HCT116 (cell line): Measurements from ENCODE around the gene FRMD4A. TPM values are rescaled to one million over a fixed set of nuclear protein-coding genes. Genes with fewer than 3 reads are reported as not detected.

Experiments used
- ATAC-seq: fragments of 200-7000 bp; cut with Tn5 transposase; 2 replicates; pipeline ENCODE4 v1.9.1; 2020; ENCODE audit warnings: mild to moderate bottlenecking, moderate library complexity
- BruUV-seq: library from RNA; stranded (reverse); fragments of 400-500 nt; replicated peaks from 2 replicates; lab custom pipeline; 2021; lab: Mats Ljungman, UMichigan
- CTCF ChIA-PET: fragments of 300-600 bp; sonication (Branson Sonifier 250); formaldehyde crosslinking; loops from one replicate; lab custom pipeline; 2021; ENCODE audit warnings: antibody characterized with exemption; lab: Charles Lee
- POLR2A ChIA-PET: fragments of 300-600, 350-600 bp; sonication (Branson Sonifier 250); formaldehyde crosslinking; loops from one replicate; lab custom pipeline; 2021; ENCODE audit warnings: antibody characterized with exemption; lab: Charles Lee
- RAD21 ChIA-PET, 2 experiments: fragments of 300-600 bp; sonication (Branson Sonifier 250); formaldehyde crosslinking; loops; one replicate each; lab custom pipeline; 2023; ENCODE audit warnings: low total read pairs in 2 of 2; ENCODE audit not compliant: uncharacterized antibody in 2 of 2, unreplicated experiment in 2 of 2, low non-redundant PET in 1 of 2; lab: Charles Lee
- DNase-seq: peaks from one replicate; pipeline ENCODE4 v3.0.0-alpha.2; 2010; ENCODE audit warnings: low read depth, low spot score
- H2AFZ ChIP-seq: fragments of 200-600 bp; shearing (Covaris generic), sonication (generic); 2 replicates; pipeline ENCODE4 v1.6.1; 2017; ENCODE audit warnings: low read depth, mixed run types, mixed read lengths, antibody characterized with exemption, low read length; ENCODE audit not compliant: poor library complexity, severe bottlenecking
- H3K27ac ChIP-seq: 2 replicates; pipeline ENCODE4 v1.5.1; 2012; ENCODE audit warnings: low read depth, low read length
- H3K27me3 ChIP-seq: fragments of 200-600 bp; sonication (generic); 2 replicates; pipeline ENCODE4 v1.6.1; 2016; ENCODE audit warnings: mixed run types, low read length, mixed read lengths; ENCODE audit not compliant: insufficient read depth
- H3K36me3 ChIP-seq, 2 experiments: fragments of 200-500 bp in 1 of 2; fragments of 200-600 bp in 1 of 2; sonication (Bioruptor generic) in 1 of 2; sonication (generic) in 1 of 2; 2 replicates each; pipeline versions ENCODE4 v1.5.1 to v1.6.1; 2014 to 2016; ENCODE audit warnings: low read length in 2 of 2, inconsistent platforms in 1 of 2, mixed read lengths in 1 of 2, mixed run types in 1 of 2; ENCODE audit not compliant: insufficient read depth in 2 of 2, control insufficient read depth in 1 of 2
- H3K4me1 ChIP-seq, 2 experiments: fragments of 200-600 bp in 1 of 2; sonication (generic) in 1 of 2; 2 replicates each; pipeline versions ENCODE4 v1.5.1 to v1.6.1; 2012 to 2017; ENCODE audit warnings: low read length in 2 of 2, inconsistent platforms in 1 of 2, mild to moderate bottlenecking in 1 of 2, mixed read lengths in 1 of 2, mixed run types in 1 of 2, moderate library complexity in 1 of 2; ENCODE audit not compliant: insufficient read depth in 2 of 2, control insufficient read depth in 1 of 2
- H3K4me2 ChIP-seq: fragments of 200-600 bp; sonication (generic); 2 replicates; pipeline ENCODE4 v1.6.1; 2017; ENCODE audit warnings: mixed run types, low read length, mixed read lengths
- H3K4me3 ChIP-seq, 2 experiments: fragments of 200-600 bp in 1 of 2; sonication (generic) in 1 of 2; replicated peaks in 1 of 2; 2 replicates each; pipeline ENCODE4 v1.5.1; 2011 to 2016; ENCODE audit warnings: low read length in 2 of 2, control low read depth in 1 of 2, low read depth in 1 of 2, mild to moderate bottlenecking in 1 of 2, mixed read lengths in 1 of 2, mixed run types in 1 of 2
- H3K79me2 ChIP-seq: fragments of 200-600 bp; sonication (generic); 2 replicates; pipeline ENCODE4 v1.6.1; 2017; ENCODE audit warnings: mild to moderate bottlenecking, mixed run types, low read length, moderate library complexity, mixed read lengths; ENCODE audit not compliant: insufficient read depth
- H3K9ac ChIP-seq: fragments of 200-600 bp; sonication (generic); 2 replicates; pipeline ENCODE4 v1.6.1; 2016; ENCODE audit warnings: low read length, mixed read lengths
- H3K9me2 ChIP-seq: fragments of 200-600 bp; sonication (generic), shearing (Covaris generic); 2 replicates; pipeline ENCODE4 v1.6.1; 2017; ENCODE audit warnings: mixed run types, mild to moderate bottlenecking, moderate library complexity; ENCODE audit not compliant: insufficient read depth
- H3K9me3 ChIP-seq, 2 experiments: fragments of 200-500 bp in 1 of 2; fragments of 200-600 bp in 1 of 2; sonication (Bioruptor generic) in 1 of 2; sonication (generic) in 1 of 2; 2 replicates each; pipeline ENCODE4 v1.6.1; 2014 to 2017; ENCODE audit warnings: low read length in 2 of 2, mixed read lengths in 2 of 2, inconsistent platforms in 1 of 2, low read depth in 1 of 2, mild to moderate bottlenecking in 1 of 2, mixed run types in 1 of 2, moderate library complexity in 1 of 2; ENCODE audit not compliant: control insufficient read depth in 1 of 2, insufficient read depth in 1 of 2
- H4K20me1 ChIP-seq: fragments of 200-600 bp; sonication (generic), shearing (Covaris generic); 2 replicates; pipeline ENCODE4 v1.6.1; 2017; ENCODE audit warnings: mixed run types, mild to moderate bottlenecking, moderate library complexity; ENCODE audit not compliant: insufficient read depth
- CEBPB ChIP-seq: IDR thresholded peaks from 2 replicates; pipeline ENCODE4 v1.6.1; 2012; ENCODE audit warnings: low read depth
- ELF1 ChIP-seq: IDR thresholded peaks from 2 replicates; pipeline ENCODE4 v1.6.1; 2012; ENCODE audit warnings: low read depth, borderline replicate concordance
- SRF ChIP-seq: IDR thresholded peaks from 2 replicates; pipeline ENCODE4 v1.6.1; 2012; ENCODE audit warnings: low read depth
- TCF7L2 ChIP-seq: IDR thresholded peaks from 2 replicates; pipeline ENCODE4 v1.7.0; 2011; ENCODE audit warnings: borderline replicate concordance, inconsistent platforms; ENCODE audit not compliant: insufficient read depth, insufficient read length; ENCODE audit errors: extremely low read depth
- YY1 ChIP-seq: IDR thresholded peaks from 2 replicates; pipeline ENCODE4 v1.6.1; 2011; ENCODE audit warnings: low read length, low read depth, moderate library complexity, mild to moderate bottlenecking; ENCODE audit not compliant: insufficient replicate concordance; ENCODE audit errors: extremely low read depth
- intact Hi-C: fragments of 100-400 bp; cut with micrococcal nuclease; formaldehyde crosslinking; loops from 2 replicates; pipeline ENCODE4 v1.10.0; 2022
- total RNA-seq: library from RNA; stranded (reverse); gene quantifications from one replicate; pipeline ENCODE4 v1.2.1, GENCODE V29; 2021; ENCODE audit not compliant: unreplicated experiment
- TF ChIP-seq, protein P1 (sequence below): IDR thresholded peaks from 2 replicates; pipeline ENCODE4 v1.6.1; 2012
- TF ChIP-seq, protein P2 (sequence below): IDR thresholded peaks from 2 replicates; pipeline ENCODE4 v1.6.1; 2011; ENCODE audit warnings: mild to moderate bottlenecking, low read length, moderate library complexity; ENCODE audit not compliant: insufficient replicate concordance; ENCODE audit errors: extremely low read depth
- TF ChIP-seq, protein P3 (sequence below): IDR thresholded peaks from 2 replicates; pipeline ENCODE4 v1.6.1; 2012

The FRMD4A gene
- total RNA-seq, 1 experiment from 2014 or later: 0.20 TPM

DNA sequence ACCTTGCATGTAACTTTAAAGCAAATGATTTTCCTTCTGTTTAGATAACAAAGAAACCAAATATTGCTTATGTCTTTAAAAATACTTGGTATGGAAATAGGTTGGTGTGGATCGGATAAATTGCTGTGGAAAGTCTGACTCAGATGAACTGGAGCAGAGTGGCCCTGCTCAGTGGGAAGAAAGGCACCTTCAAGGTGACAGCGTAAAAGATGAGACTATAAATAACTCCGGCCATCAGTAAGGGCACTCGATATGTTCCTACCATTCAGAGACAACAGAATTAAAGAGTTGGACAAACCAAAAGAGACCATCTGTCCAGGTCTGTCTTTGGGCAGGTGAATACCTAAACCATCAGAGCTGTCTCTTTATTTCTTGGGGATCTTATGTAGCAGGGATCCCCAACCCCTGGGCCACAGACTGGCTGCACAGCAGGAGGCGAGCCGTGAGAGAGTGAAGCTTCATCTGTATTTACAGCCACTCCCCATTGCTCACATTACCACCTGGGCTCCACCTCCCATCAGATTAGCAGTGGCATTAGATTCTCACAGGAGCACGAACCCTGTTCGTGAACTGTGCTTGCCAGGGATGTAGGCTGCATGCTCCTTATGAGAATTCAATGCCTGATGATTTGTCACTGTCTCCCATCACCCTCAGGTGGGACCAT lies 386.9 kb downstream of the FRMD4A start:
- Histone ChIP-seq H3K36me3 (no peaks in the 10 kb centered on the region), H3K27ac (no peak overlapping the region), H3K79me2 (no peaks in the 10 kb centered on the region), H3K9ac (no peak overlapping the region), H3K4me2 (no peak overlapping the region), H3K4me3 (no peak overlapping the region), H3K4me1 (peaks cover 4 to 6% of the 10 kb centered on the region in 2 experiments; a peak in 3 of 4 replicates), H4K20me1 (no peaks in the 10 kb centered on the region), H3K27me3 (peaks cover 16% of the 10 kb centered on the region), H3K9me2 (no peaks in the 10 kb centered on the region), H2AFZ (no peak overlapping the region), H3K9me3 (no peaks in the 10 kb centered on the region)
- DNase-seq (no peak), ATAC-seq (no peak)
- POLR2A ChIA-PET: no interaction called here
- RAD21 ChIA-PET: no interaction called here
- TF ChIP-seq TCF7L2 (no peak), CEBPB (no peak), YY1 (no peak), SRF (no peak), ELF1 (no peak)
- TF ChIP-seq, protein P1, sequence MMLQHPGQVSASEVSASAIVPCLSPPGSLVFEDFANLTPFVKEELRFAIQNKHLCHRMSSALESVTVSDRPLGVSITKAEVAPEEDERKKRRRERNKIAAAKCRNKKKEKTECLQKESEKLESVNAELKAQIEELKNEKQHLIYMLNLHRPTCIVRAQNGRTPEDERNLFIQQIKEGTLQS: no peak
- TF ChIP-seq, protein P2, sequence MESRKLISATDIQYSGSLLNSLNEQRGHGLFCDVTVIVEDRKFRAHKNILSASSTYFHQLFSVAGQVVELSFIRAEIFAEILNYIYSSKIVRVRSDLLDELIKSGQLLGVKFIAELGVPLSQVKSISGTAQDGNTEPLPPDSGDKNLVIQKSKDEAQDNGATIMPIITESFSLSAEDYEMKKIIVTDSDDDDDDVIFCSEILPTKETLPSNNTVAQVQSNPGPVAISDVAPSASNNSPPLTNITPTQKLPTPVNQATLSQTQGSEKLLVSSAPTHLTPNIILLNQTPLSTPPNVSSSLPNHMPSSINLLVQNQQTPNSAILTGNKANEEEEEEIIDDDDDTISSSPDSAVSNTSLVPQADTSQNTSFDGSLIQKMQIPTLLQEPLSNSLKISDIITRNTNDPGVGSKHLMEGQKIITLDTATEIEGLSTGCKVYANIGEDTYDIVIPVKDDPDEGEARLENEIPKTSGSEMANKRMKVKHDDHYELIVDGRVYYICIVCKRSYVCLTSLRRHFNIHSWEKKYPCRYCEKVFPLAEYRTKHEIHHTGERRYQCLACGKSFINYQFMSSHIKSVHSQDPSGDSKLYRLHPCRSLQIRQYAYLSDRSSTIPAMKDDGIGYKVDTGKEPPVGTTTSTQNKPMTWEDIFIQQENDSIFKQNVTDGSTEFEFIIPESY: no peak
- TF ChIP-seq, protein P3, sequence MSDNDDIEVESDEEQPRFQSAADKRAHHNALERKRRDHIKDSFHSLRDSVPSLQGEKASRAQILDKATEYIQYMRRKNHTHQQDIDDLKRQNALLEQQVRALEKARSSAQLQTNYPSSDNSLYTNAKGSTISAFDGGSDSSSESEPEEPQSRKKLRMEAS: no peak
- BruUV-seq: no TSS peak
- CTCF ChIA-PET: no interaction called here
- intact Hi-C loops: no loop called here
